Measurements from ENCODE around the gene SEMA6C. TPM values are rescaled to one million over a fixed set of nuclear protein-coding genes. Genes with fewer than 3 reads are reported as not detected.
"Not testable (repeated sequence)": the region's sequence is repeated elsewhere in the genome, so short reads cannot be mapped to it uniquely, and the experiment has no call there.

Gene SEMA6C
- total RNA-seq, 8 experiments from 2014 or later = 1.0 to 33.6 (median 15.4) TPM

DNA sequence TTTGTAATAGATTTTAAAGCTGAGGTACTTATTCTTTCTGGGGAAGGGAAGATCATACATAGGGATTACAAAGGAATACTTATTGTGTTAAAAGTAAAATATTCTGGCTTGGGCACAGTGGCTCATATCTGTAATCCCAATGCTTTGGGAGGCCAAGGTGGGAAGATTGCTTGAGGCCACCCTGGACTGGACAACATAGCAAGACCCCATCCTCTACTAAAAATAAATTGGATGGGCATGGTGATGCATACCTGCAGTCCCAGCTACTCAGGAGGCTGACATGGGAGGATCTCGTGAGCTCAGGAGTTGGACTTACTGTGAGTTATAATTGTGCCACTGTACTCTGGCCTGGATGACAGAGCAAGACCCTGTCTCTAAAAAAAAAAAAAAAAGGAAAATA, 48.3 kb downstream of the SEMA6C start:
- Histone ChIP-seq H3K4me3 (no peak overlapping the region), H3K4me1 (replicated peaks in 1 of 2) (no peaks in the 10 kb centered on the region), H3K27ac (no peak overlapping the region)
- WGBS, 10 experiments = 80 to 100% (median 100%) methylated on average over 1 of the region's 1 CpG
- in situ Hi-C loops (cut with MboI; ENCODE audit: low pct_unique_long_range_greater_than_20kb in 2 of 9, low sequenced_read_pairs in 9 of 9, unreplicated experiment in 9 of 9) = no loop called here
- no peak for ATAC-seq (replicated peaks in 6 of 8)

GRCh38 chr1:151097426-151097825, 49.0 kb downstream of the SEMA6C start:
- 48 to 92% (median 67%) methylated on average over 1 to 6 of the region's 6 CpGs; no CpG with 5 or more reads in 1 of the 10 experiments for WGBS, 10 experiments
- H3K4me3 ChIP-seq; H3K4me1 ChIP-seq (replicated peaks in 1 of 2): not testable (repeated sequence)

GRCh38 chr1:151085953-151086559, 60.4 kb downstream of the SEMA6C start:
- Histone ChIP-seq H3K27ac (no peak overlapping the region), H3K4me1 (replicated peaks in 1 of 2) (no peaks in the 10 kb centered on the region), H3K4me3 (no peak overlapping the region)
- in situ Hi-C loops (cut with MboI; ENCODE audit: low pct_unique_long_range_greater_than_20kb in 2 of 9, low sequenced_read_pairs in 9 of 9, unreplicated experiment in 9 of 9) = no loop called here
- whole genome bisulfite sequencing, 10 experiments = 54 to 100% (median 88%) methylated on average over 1 to 4 of the region's 4 CpGs; no CpG with 5 or more reads in 2 of the 10 experiments
- no peak for ATAC-seq (replicated peaks in 6 of 8)

More at GRCh38 chr1:151097426-151097825, 49.0 kb downstream of the SEMA6C start:
- H3K27ac ChIP-seq; in situ Hi-C loops (cut with MboI; ENCODE audit: low pct_unique_long_range_greater_than_20kb in 2 of 9, low sequenced_read_pairs in 9 of 9, unreplicated experiment in 9 of 9): not testable (repeated sequence)
- ATAC-seq (replicated peaks in 6 of 8) = peak in 1 of 8 experiments; percentile 36

Other genes starting within 250 kb of the SEMA6C start
- gene SETDB1, start 220.3 kb downstream of the SEMA6C start, total RNA-seq = 10 to 100 TPM; 29.6 to 75.6 (median 58.1) TPM
- gene CERS2, start 171.8 kb downstream of the SEMA6C start, total RNA-seq = 100 to 1,000 TPM in 4 of 8 experiments, 10 to 100 TPM in 4; 46.1 to 116 (median 96.6) TPM
- gene ANXA9, start 164.3 kb downstream of the SEMA6C start, total RNA-seq = 1 to 10 TPM in 5 of 8 experiments, under 1 TPM in 3; 0.54 to 1.7 (median 1.3) TPM
- gene MINDY1, start 139.7 kb downstream of the SEMA6C start, total RNA-seq = 10 to 100 TPM in 7 of 8 experiments, 1 to 10 TPM in 1; 7.5 to 22.7 (median 19.0) TPM
- gene PRUNE1, start 138.2 kb downstream of the SEMA6C start, total RNA-seq = 10 to 100 TPM; 10.5 to 30.2 (median 24.1) TPM
- 1 to 10 TPM in 4 of 8 experiments, under 1 TPM in 4; 0.18 to 1.6 (median 1.1) TPM for gene BNIPL, start 110.0 kb downstream of the SEMA6C start, total RNA-seq
- gene C1orf56, start 98.9 kb downstream of the SEMA6C start, total RNA-seq = 10 to 100 TPM in 1 of 8 experiments, 1 to 10 TPM in 7; 3.9 to 10.3 (median 7.8) TPM
- 10 to 100 TPM; 34.9 to 68.9 (median 52.4) TPM for gene CDC42SE1, start 87.0 kb downstream of the SEMA6C start, total RNA-seq
- 100 to 1,000 TPM in 4 of 8 experiments, 10 to 100 TPM in 2, 1 to 10 TPM in 2; 3.3 to 201 (median 110) TPM for gene MLLT11, start 86.2 kb downstream of the SEMA6C start, total RNA-seq
- 10 to 100 TPM in 2 of 8 experiments, 1 to 10 TPM in 6; 4.2 to 20.5 (median 6.1) TPM for gene GABPB2, start 75.9 kb downstream of the SEMA6C start, total RNA-seq
- gene TNFAIP8L2, start 10.0 kb upstream of the SEMA6C start, total RNA-seq = 1 to 10 TPM in 3 of 8 experiments, under 1 TPM in 5; 0.25 to 1.6 (median 0.55) TPM
- gene LYSMD1, start 19.3 kb upstream of the SEMA6C start, total RNA-seq = 10 to 100 TPM in 5 of 8 experiments, 1 to 10 TPM in 3; 4.4 to 31.2 (median 18.1) TPM
- gene SCNM1, start 19.5 kb upstream of the SEMA6C start, total RNA-seq = 100 to 1,000 TPM in 2 of 8 experiments, 10 to 100 TPM in 6; 41.0 to 115 (median 77.1) TPM
- 1 to 10 TPM in 3 of 8 experiments, under 1 TPM in 3, not detected in 2; 0.27 to 2.0 (median 0.96) TPM for gene TMOD4, start 29.4 kb upstream of the SEMA6C start, total RNA-seq
- gene VPS72, start 43.6 kb upstream of the SEMA6C start, total RNA-seq = 100 to 1,000 TPM in 3 of 8 experiments, 10 to 100 TPM in 5; 34.2 to 146 (median 83.1) TPM
- gene PIP5K1A, start 51.9 kb upstream of the SEMA6C start, total RNA-seq = 100 to 1,000 TPM in 1 of 8 experiments, 10 to 100 TPM in 7; 44.2 to 113 (median 62.5) TPM
- 100 to 1,000 TPM; 187 to 376 (median 247) TPM for gene PSMD4, start 108.1 kb upstream of the SEMA6C start, total RNA-seq
- gene ZNF687, start 135.7 kb upstream of the SEMA6C start, total RNA-seq = 10 to 100 TPM in 7 of 8 experiments, 1 to 10 TPM in 1; 8.9 to 33.2 (median 21.9) TPM
- 10 to 100 TPM; 45.0 to 64.7 (median 55.6) TPM for gene PI4KB, start 180.8 kb upstream of the SEMA6C start, total RNA-seq
- gene RFX5, start 200.6 kb upstream of the SEMA6C start, total RNA-seq = 100 to 1,000 TPM in 1 of 8 experiments, 10 to 100 TPM in 7; 21.2 to 107 (median 37.7) TPM
- 100 to 1,000 TPM in 1 of 8 experiments, 10 to 100 TPM in 3, 1 to 10 TPM in 4; 1.4 to 135 (median 11.7) TPM for gene SELENBP1, start 226.1 kb upstream of the SEMA6C start, total RNA-seq